Medulla oblongata (tissue), 1 donor: ENCODE data around the gene SLC43A1.

ENCODE experiments used
- DNase-seq: peaks from one replicate; pipeline ENCODE4 v3.0.0-alpha.2; 2015; ENCODE audit errors: extremely low spot score

The SLC43A1 gene

GRCh38 chr11:57497303-57498247 lies 17.9 kb downstream of the SLC43A1 start:
- no peak for DNase-seq

GRCh38 chr11:57496109-57496820 lies 19.2 kb downstream of the SLC43A1 start:
- DNase-seq: no peak

- peak; percentile 46 for DNase-seq
These were observed 21.7 kb downstream of the SLC43A1 start for GRCh38 chr11:57493507-57494503.

GRCh38 chr11:57491371-57492061 lies 24.0 kb downstream of the SLC43A1 start:
- DNase-seq: no peak

GRCh38 chr11:57490456-57491248 lies 24.9 kb downstream of the SLC43A1 start:
- no peak for DNase-seq

GRCh38 chr11:57487920-57488659 lies 27.4 kb downstream of the SLC43A1 start:
- no peak for DNase-seq

- no peak for DNase-seq
These were observed 28.3 kb downstream of the SLC43A1 start for GRCh38 chr11:57487021-57487778.

GRCh38 chr11:57485217-57485990 lies 30.1 kb downstream of the SLC43A1 start:
- no peak for DNase-seq

GRCh38 chr11:57484141-57484710 lies 31.3 kb downstream of the SLC43A1 start:
- DNase-seq: no peak

- DNase-seq: no peak
These were observed 32.0 kb downstream of the SLC43A1 start for GRCh38 chr11:57483562-57483918.

GRCh38 chr11:57482782-57483561 lies 32.5 kb downstream of the SLC43A1 start:
- DNase-seq: no peak

GRCh38 chr11:57481915-57482781 lies 33.4 kb downstream of the SLC43A1 start:
- DNase-seq: no peak

GRCh38 chr11:57481315-57481714 lies 34.2 kb downstream of the SLC43A1 start:
- DNase-seq: no peak

- DNase-seq: peak; percentile 42
These were observed 34.9 kb downstream of the SLC43A1 start for GRCh38 chr11:57480409-57481137.

- no peak for DNase-seq
These were observed 35.6 kb downstream of the SLC43A1 start for GRCh38 chr11:57479911-57480310.
